GM18868 (cell line): ENCODE data around the gene FAM222A.

ENCODE experiments used
- ATAC-seq: cut with Tn5 transposase; IDR thresholded peaks from one replicate; pipeline ENCODE4 v1.9.1; 2021; ENCODE audit warnings: mild to moderate bottlenecking, moderate library complexity; ENCODE audit not compliant: unreplicated experiment

Gene FAM222A

DNA sequence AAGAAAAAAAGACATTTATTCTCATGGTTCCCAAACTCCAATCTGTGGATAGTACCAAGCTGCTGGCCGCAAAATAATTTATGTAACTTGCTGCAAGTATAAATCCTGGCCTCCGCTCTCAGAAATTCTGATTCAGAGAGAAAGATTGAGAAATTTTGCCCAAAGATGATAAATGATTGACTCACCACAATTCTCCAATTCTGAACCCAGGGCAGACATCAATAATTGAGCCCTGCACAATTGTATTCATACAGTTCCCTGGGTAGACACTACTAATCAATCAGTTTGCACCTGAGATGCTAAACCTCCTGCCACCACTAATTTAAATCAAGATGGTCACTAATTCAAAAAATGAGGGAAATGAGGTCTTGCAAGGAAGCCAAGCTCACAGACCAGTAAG, 81.4 kb downstream of the FAM222A start:
- no peak for ATAC-seq

DNA sequence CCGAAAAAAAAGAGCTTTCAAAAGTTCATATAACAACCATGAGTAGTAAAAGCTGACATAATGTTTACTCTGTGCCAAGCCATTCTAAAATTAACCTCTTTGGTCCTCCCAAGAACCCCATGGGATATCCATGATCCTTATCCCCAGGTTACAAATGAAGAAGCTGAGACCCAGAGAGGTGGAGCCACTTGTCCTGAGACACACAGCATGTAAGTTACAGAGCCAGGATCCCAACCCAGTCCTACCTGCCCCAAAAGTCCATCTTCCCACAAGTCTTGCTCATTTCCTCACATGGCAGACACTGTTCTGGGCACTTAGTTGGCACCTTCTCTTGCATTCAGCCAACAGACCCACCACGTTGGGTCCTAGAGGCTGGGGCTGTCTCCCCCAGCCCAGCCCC, 82.4 kb downstream of the FAM222A start:
- ATAC-seq: no peak

DNA sequence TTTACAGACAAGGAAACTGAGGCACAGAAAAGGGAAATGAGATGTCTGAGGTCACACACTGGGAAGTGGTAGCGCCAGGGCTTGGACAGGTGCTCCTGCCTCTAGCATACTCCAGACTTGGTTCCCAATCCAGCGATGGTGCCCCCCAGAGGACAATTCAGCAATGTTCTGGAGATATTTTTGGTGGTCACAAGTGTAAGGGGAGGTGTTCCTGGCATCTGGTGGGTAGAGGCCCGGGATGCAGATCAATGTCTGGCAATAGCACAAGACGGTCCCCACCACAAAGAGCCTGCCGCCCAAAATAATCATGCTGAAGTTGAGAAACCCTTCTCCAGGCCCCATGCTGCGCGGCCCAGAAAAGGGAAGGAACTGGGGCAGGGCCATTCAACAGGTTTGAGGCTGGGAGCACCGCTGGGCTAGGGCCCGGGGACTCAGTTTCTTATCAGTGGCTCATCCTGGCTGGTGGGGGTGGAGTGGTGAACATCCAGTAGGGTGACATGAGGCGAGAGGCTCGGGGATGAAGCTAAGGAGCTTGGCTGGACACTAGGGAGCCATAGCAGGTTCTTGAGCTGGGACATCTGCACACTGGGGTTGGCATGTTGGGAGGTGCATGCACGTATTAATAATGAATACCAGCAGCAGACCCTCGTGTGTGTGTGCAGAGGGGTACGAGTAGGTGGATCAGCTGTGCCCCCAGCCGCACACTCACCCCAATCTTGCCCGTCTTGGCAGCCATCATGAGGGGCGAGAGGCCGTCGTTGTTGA, 84.5 kb downstream of the FAM222A start:
- no peak for ATAC-seq

DNA sequence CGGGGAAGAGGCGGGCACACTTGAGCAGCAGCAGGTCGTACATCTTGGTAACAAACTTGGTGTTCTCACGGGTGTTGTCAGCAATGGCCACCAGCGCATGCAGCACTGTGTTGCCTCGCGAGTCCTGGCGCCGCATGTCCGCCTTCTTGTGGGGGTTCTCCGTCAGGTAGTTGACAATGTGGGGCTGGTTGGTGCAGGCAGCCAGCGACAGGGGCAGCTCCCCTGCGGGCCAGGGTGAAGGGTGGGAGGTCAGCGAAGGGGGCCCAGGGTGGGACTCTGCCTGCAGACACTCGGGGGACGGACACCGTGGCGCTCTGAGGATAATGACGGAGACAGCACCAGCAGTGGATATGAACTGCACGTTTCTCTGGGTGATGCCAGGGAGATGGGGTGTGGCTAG, 85.1 kb downstream of the FAM222A start:
- ATAC-seq: no peak

DNA sequence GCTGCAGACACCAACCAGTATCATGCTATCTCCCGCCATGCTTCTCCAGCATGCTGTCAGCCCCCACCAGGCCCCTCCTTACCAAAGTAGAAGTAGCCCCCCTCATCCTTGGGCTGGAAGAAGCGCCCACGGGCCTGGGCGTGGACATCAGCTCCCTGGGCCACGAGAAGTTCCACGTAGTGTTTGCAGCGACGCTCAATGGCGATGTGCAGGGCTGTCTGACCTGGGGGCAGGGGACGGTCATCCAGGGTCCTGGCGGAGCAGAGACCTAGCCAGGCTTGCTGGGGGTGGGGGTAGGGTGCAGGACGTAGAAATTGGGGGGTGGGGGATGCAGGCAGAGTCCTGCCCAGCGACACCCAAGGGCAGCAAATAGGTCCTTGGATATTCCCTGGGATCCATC, 86.9 kb downstream of the FAM222A start:
- ATAC-seq: no peak

DNA sequence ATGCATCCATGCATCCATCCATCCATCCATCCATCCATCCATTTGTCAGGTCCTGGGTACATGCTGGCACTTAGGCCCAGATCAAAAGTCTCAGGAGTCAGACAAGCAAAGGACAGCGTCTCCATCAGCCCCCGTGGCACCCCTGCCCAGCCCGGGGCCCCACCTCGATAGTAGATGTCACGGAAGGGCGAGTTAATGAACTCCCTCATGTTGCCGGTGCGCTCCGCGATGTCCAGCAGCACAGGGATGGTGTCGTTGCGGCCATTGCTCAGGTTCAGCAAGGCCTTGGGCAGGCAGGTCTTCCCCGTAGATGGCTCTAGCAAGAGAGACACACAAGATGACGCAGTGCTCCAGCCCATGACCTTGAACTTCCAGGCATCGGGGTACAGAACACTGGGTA, 89.2 kb downstream of the FAM222A start:
- ATAC-seq: no peak

DNA sequence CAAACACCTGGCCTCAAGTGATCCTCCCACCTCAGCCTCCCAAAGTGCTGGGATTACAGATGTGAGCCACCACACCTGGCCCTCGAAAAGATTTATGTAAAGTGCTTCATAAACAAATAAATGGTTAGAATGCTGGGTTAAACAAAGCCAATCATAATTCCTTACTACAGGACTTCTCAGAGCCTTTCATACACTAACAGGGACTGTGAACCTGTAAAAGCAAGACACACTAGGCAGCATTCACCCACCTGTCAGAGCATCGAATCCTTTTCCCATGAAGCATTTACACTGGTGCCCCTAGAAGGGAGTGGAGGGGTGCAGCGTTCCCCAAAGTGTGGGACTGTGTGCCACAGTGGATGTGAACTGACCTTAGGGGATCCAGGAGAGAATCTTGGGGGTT, 90.1 kb downstream of the FAM222A start:
- no peak for ATAC-seq

DNA sequence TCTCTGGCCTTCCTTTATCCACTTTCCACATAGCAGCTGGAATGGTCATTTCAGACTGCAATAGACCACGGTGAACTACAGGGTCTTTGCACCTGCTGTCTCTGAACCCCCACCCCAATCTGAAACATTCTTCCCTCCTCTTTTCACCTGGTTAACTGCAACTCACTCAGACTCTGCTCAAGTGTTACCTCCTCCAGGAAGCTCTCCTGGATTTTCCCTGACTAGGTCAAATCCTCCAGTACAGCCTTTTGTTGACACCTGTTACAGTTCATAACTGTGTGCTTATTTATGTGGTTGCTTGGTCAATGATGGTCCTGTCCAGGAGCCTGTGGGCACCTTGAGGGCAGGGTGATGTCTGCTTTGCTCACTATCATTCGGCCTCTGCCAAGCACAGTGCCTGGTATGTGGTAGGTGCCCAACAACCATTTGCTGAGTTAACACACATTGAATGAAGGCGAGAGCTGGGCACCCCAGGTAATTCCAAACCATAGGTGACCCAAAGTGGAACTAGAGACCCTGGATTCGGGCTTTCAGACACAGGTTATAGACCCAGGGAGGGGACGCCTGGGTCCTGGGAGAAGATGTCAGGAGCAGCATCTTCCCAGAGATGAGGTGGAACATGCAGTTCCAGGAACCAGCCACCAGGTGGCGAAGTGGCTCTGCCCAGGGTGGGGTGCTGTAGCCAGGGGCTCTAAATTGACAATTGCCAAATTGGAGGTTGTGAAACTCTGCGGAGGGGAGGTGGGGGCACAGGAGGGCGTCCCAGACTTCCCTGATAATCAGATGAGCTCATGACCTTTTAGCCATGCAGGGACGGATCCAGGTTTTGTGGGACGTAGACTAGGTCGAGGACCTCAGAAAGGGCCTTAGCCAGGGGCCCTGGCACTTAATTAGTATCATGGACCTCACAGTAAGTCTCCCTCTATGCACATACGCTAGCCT, 91.5 kb downstream of the FAM222A start:
- ATAC-seq: no peak

DNA sequence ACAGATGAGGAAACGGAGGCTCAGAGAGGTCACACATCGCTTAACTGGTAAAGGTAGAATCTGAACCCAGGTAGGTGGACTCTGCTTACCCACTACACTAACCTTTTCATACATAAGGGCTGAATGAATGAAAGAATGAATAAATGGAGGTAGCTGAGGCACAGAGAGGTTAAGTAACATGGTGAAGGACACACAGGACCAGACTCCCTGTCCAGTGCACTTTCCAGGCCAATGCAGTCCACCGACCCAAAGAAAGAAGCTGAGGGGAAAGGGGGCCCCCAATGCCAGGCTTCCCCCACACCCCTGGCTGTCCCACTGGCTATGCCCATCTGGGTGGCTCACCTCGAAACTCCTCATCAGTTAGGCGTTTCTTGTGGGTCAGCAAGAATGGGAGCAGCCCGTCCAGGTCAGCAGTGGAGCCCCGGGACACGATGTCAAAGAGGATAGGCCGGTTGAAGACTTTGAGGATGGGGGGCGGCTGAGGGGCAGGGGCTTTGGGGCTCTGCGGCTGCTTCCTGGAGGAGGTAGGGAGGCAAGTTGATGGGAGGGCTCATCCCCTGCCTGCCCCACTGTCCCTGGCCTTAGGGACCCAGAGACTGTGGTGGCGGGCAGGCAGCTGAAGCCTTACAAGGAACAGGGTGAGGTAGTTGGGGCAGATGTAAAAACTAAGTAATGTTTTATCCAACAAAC, 94.5 kb downstream of the FAM222A start:
- no peak for ATAC-seq

DNA sequence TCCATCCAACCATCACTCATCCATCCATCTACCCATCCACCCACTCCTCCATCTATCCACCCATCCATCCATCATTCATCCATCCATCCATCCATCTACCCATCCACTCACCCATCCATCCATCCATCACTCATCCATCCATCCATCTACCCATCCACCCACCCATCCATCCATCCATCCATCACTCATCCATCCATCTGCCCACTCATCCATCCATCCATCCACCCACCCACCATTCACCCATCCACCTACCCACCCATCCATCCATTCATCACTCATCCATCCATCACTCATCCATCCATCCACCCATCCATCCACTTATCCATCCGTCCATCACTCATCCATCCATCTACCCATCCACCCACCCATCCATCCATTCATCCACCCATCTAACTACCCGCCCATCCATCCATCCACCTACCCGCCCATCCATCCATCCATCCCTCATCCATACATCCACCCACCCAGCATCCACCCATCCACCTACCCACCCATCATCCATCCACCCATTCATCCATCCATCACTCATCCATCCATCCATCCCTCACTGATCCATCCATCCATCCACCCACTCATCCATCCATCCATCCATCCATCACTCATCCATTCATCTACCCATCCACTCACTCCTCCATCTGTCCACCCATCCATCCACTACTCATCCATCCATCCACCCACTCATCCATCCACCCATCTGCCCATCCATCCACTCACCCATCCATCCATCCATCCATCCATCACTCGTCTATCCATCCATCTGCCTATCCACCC, 95.4 kb downstream of the FAM222A start:
- no peak for ATAC-seq

DNA sequence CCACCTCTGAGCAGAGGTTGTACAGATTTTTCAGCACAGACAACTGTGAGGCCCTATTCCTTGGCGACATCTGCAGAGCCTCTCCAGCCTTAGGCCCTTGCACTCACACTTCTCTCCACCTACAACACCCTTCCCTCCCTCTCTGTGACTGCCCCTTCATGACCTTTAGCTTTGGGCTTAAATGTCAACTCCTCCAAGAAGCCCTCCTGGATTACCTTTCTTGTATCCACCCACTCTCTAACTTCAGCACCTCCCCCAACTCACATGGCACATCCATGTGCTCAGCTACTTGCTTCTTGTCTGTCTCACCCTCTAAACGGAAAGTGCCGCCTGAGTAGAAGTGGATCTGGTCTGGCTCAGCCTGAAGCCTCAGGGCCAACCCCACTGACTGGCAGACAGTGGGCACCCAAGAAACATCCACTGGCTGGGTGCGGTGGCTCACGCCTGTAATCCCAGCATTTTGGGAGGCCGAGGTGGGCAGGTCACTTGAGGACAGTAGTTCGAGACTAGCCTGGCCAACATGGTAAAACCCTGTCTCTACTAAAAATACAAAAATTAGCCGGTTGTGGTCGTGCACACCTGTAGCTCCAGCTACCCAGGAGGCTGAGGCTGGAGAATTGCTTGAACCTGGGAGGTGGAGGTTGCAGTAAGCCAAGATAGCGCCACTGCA, 97.5 kb downstream of the FAM222A start:
- ATAC-seq: no peak

DNA sequence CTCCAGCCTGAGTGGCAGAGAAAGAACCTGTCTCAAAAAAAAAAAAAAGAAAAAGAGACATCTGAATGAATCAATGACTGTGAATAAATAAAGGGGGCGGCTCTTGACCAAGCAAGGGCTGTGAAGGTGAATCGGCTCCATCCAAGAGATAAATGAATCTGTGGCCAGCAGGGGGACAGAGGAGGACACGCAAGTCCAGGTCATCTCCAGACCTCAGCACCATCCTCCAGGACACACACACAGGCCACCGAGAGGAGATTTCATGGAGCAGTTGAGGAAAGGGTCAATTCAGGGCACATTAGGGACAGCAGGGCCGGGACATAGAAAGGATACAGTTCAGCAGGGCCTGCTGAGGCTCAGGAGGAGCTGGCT, 98.0 kb downstream of the FAM222A start:
- no peak for ATAC-seq

DNA sequence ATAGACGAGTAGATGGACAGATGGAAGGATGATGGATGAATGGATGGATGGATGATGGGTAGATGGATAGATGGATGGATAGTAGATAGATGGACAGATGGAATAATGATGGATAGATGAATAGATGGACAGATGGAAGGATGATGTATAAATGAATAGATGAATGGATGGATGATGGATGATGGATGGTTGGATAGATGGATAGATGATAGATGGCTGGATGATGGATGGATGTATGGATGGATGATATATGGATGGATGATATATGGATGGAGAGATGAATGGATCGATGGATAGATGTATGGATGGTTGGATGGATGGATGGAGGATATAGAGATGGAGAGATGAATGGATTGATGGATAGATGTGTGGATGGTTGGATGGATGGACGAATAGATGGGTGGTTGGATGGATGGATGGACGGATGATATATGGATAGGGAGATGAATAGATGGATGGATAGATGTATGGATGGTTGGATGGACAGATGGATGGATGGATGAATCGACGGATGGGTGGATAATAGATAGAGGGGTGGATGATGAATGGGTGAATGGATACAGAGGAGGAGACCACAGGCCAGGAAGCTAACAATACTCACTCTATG, 100.3 kb downstream of the FAM222A start:
- ATAC-seq: no peak

DNA sequence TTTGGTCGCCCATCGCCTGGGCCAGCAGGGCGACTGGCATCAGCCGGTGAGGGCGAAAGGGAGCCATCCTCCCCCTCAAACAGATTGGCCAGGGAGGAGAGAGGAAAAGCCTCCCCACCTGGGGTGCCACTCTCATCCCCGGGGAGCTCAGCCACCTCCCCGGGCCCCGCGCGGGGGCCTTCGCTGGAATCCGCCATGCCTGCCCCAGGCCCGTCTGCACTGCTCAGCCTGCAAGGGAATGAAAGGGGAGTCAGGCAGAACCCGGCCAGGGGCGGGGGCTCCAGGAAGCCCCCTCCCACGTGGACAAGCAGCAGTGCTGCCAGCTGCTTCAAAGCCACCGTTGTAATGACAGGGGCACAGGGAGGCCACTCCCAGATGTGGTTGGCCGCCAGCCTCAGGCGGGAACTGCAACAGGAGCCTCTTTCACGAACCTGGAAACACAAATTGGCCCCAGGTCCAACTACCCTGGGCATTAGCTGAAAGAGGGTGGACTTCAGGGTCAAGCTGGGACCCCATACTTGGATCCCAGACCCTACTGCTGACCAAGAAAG, 101.0 kb downstream of the FAM222A start:
- ATAC-seq: no peak

DNA sequence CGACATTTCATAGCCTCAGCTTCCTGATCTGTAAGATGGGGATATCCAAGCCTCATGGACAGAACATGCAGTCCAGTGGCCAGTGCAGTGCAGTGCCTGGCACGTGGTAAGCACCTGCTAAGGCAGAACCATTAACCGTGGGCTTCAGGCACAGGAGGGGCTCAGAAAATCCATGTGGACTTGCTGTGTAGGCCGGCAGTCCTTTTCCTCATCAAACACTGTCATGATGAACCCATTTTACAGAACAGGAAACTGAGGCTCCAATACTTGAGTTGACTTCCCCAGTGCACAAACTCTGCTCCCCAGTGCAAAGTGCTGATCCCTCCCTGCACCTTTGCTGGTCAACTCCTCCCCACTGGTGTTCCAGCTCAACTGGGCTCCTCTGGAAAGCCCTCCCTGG, 101.6 kb downstream of the FAM222A start:
- no peak for ATAC-seq

DNA sequence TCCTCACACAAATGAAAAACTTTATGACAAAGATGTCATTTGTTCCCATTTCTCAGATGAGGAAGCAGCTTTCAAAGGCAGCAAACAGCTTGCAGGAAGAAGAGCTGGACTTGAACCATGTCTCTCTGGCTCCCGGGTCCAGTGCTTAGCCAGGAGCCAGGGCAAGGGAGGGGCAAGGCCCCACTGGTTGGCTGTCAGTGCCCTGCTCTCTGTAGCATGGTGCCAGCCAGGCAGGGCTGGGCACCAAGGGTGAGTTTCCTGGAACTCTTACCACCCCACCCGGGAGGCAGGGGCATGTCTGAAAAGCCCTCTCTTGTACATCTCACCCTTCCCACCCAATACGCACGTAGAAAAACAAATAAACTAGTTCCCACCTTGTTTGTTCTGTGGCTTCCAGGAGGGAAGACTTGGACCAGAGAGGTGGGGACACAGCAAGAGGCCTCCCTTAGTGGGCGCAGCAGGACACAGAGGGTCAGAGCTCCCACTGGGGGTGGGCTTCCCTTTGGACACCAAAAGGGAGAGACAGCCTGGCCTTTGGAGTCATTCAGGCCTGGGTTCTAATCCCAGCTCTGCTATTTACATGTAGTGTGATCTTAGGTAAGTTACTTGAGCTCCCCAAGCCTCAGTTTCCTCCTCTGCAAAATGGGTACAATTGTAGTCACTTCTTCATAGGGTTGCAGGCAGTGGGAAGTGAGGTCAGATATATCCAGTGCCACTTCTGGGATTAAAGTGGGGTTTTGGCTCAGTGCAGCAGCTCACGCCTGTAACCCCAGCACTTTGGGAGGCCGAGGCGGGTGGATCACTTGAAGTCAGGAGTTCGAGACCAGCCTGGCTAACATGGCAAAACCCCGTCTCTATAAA, 102.4 kb downstream of the FAM222A start:
- no peak for ATAC-seq

DNA sequence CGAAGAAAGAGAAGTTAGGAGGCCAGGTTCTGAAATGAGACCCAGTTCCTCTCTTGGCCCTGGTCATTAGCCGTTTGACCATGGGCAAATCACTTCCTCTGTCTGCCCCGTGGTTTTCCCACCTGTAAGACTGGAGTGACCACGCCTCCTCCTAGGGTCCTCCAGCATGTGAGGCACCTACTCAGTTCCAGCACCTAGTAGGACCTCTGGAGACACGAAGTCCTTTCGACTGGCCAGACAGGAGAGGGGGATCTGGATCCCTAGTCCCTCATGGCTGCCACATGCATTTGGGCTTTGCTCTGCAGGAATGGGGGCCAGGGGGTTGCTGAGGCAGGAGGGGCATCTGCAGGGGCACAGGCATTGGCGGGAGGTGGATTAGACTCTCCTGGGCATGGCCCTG, 103.2 kb downstream of the FAM222A start:
- no peak for ATAC-seq

DNA sequence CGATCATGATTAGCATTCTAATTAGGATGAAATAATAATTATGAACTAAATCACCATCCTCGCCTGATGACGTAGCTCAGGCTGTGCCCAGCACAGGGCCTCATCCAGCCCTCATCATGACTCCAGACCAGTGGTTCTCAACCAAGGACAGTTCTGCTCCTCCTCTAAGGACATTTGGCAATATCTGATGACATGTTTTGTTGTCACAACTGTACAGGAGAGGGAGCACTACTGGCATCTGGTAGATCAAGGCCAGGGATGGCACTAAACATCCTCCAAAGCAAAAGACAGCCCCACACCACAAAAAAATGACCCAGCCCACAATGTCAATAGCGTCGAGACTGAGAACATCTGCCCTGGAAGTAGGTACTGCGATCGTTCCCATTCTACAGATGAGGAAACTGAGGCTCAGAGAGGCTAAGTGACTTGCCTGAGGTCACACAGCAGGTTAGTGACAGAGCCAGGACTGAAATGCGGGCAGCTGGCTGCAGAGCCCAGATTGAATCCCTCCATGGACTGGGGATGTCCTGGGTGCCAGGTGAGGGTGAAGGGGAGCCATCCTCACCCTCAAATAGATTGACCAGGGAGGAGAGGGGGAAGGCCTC, 104.1 kb downstream of the FAM222A start:
- ATAC-seq: no peak
